ENCODE data around the gene SEZ6L.

DNA sequence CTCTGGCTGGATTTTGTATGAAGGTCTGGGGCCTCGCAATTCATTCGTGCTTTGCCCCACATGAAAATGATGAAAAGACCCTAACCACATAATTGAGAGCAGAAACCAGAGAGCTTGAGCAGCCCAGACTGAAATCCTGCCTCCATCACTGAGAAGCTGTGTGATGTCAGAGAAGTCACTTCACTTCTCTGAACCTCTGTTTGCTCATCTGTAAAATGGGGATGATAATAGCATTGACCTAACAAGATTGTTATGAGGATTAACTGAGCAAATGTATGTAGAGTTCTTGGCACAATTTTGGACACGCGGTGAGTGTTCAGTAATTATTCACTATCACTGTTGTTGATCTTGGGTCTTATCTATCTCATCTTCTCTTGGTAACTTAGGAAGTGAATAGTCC is 203.6 kb downstream of the SEZ6L start:
- TF ChIP-seq, protein P1, sequence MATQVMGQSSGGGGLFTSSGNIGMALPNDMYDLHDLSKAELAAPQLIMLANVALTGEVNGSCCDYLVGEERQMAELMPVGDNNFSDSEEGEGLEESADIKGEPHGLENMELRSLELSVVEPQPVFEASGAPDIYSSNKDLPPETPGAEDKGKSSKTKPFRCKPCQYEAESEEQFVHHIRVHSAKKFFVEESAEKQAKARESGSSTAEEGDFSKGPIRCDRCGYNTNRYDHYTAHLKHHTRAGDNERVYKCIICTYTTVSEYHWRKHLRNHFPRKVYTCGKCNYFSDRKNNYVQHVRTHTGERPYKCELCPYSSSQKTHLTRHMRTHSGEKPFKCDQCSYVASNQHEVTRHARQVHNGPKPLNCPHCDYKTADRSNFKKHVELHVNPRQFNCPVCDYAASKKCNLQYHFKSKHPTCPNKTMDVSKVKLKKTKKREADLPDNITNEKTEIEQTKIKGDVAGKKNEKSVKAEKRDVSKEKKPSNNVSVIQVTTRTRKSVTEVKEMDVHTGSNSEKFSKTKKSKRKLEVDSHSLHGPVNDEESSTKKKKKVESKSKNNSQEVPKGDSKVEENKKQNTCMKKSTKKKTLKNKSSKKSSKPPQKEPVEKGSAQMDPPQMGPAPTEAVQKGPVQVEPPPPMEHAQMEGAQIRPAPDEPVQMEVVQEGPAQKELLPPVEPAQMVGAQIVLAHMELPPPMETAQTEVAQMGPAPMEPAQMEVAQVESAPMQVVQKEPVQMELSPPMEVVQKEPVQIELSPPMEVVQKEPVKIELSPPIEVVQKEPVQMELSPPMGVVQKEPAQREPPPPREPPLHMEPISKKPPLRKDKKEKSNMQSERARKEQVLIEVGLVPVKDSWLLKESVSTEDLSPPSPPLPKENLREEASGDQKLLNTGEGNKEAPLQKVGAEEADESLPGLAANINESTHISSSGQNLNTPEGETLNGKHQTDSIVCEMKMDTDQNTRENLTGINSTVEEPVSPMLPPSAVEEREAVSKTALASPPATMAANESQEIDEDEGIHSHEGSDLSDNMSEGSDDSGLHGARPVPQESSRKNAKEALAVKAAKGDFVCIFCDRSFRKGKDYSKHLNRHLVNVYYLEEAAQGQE (IDR thresholded peaks at IDR 0.05; ENCODE audit: insufficient replicate concordance, low read depth) = no peak
- TF ChIP-seq, protein P2, sequence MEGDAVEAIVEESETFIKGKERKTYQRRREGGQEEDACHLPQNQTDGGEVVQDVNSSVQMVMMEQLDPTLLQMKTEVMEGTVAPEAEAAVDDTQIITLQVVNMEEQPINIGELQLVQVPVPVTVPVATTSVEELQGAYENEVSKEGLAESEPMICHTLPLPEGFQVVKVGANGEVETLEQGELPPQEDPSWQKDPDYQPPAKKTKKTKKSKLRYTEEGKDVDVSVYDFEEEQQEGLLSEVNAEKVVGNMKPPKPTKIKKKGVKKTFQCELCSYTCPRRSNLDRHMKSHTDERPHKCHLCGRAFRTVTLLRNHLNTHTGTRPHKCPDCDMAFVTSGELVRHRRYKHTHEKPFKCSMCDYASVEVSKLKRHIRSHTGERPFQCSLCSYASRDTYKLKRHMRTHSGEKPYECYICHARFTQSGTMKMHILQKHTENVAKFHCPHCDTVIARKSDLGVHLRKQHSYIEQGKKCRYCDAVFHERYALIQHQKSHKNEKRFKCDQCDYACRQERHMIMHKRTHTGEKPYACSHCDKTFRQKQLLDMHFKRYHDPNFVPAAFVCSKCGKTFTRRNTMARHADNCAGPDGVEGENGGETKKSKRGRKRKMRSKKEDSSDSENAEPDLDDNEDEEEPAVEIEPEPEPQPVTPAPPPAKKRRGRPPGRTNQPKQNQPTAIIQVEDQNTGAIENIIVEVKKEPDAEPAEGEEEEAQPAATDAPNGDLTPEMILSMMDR (IDR thresholded peaks at IDR 0.05; ENCODE audit: insufficient read depth, low read length) = no peak
